ENCODE measurements around the gene DNAJA2. TPM values are rescaled to one million over a fixed set of nuclear protein-coding genes. Genes with fewer than 3 reads are reported as not detected.

DNAJA2 gene
- total RNA-seq, 2 donors from 2014 or later = 65.1 to 68.2 TPM

DNA sequence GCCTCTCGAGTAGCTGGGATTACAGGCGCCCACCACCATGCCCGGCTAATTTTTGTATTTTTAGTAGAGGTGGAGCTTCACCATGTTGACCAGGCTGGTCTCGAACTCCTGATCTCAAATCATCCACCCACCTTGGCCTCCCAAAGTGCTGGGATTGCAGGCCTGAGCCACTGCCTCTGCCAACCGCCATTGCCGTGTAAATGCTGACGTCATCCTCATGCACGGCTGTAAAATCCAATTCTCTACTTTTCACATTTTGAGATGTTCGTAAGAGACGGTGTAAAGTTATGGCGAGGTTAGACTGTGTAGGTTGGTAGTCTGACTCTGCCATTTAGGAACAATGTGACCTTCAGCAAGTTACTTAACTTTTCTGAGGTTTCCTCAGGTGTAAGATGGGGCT, 1.7 kb upstream of the DNAJA2 start:
- Histone ChIP-seq H3K36me3 (ENCODE audit: control insufficient read depth, insufficient read depth, low read length) (peaks cover 16% of the 10 kb centered on the region), H3K27me3 (ENCODE audit: control insufficient read depth, insufficient read depth, low read length, poor library complexity, severe bottlenecking) (no peaks in the 10 kb centered on the region), H3K4me3 (ENCODE audit: low read length) (no peak overlapping the region), H3K27ac (ENCODE audit: low read depth, low read length) (no peak overlapping the region), H3K4me1 (ENCODE audit: control insufficient read depth, insufficient read depth, low read length) (peaks cover 3% of the 10 kb centered on the region), H3K9ac (ENCODE audit: extremely low read depth, low read length, poor library complexity, severe bottlenecking) (no peak overlapping the region), H3K9me3 (ENCODE audit: control insufficient read depth, low read length) (no peaks in the 10 kb centered on the region)
- Mint-ChIP-seq H3K27me3 (ENCODE audit: insufficient read depth) (no peaks in the 10 kb centered on the region), H3K9me3 (no peaks in the 10 kb centered on the region), H3K4me1 (peaks cover 22% of the 10 kb centered on the region), H3K36me3 (ENCODE audit: low read depth) (peaks cover 13% of the 10 kb centered on the region), H3K4me3 (no peak overlapping the region), H3K27ac (no peak overlapping the region)
- TF ChIP-seq, protein P1, sequence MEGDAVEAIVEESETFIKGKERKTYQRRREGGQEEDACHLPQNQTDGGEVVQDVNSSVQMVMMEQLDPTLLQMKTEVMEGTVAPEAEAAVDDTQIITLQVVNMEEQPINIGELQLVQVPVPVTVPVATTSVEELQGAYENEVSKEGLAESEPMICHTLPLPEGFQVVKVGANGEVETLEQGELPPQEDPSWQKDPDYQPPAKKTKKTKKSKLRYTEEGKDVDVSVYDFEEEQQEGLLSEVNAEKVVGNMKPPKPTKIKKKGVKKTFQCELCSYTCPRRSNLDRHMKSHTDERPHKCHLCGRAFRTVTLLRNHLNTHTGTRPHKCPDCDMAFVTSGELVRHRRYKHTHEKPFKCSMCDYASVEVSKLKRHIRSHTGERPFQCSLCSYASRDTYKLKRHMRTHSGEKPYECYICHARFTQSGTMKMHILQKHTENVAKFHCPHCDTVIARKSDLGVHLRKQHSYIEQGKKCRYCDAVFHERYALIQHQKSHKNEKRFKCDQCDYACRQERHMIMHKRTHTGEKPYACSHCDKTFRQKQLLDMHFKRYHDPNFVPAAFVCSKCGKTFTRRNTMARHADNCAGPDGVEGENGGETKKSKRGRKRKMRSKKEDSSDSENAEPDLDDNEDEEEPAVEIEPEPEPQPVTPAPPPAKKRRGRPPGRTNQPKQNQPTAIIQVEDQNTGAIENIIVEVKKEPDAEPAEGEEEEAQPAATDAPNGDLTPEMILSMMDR (conservative IDR thresholded peaks at IDR 0.05) = no peak
- no peak for DNase-seq
- WGBS, 2 experiments (ENCODE audit: insufficient coverage in 1 of 2, insufficient read length in 1 of 2) = 96 to 97% methylated on average over 10 to 11 of the region's 11 CpGs

- peak overlapping the region; percentile 97 for H3K27ac Mint-ChIP-seq
- H3K9me3 Mint-ChIP-seq = no peaks in the 10 kb centered on the region
Observed at GRCh38 chr16:46974352-46974751, 878 bp upstream of the DNAJA2 start.

GRCh38 chr16:46973996-46974324, 486 bp upstream of the DNAJA2 start:
- no peaks in the 10 kb centered on the region for H3K9me3 ChIP-seq (ENCODE audit: control insufficient read depth, low read length)
- WGBS, 2 experiments (ENCODE audit: insufficient coverage in 1 of 2, insufficient read length in 1 of 2) = 19 to 20% methylated on average over 2 to 14 of the region's 14 CpGs
- H3K27ac ChIP-seq (ENCODE audit: low read depth, low read length) = peak overlapping the region; percentile 95
- H3K36me3 ChIP-seq (ENCODE audit: control insufficient read depth, insufficient read depth, low read length) = peaks cover 28% of the 10 kb centered on the region
- Mint-ChIP-seq H3K9me3 (no peaks in the 10 kb centered on the region), H3K4me3 (peak overlapping the region; percentile 87), H3K27ac (peak overlapping the region; percentile 97), H3K36me3 (ENCODE audit: low read depth) (peaks cover 21% of the 10 kb centered on the region), H3K27me3 (ENCODE audit: insufficient read depth) (no peaks in the 10 kb centered on the region), H3K4me1 (peaks cover 23% of the 10 kb centered on the region)
- TF ChIP-seq, protein P1 (conservative IDR thresholded peaks at IDR 0.05) = no peak
- no peaks in the 10 kb centered on the region for H3K27me3 ChIP-seq (ENCODE audit: control insufficient read depth, insufficient read depth, low read length, poor library complexity, severe bottlenecking)
- H3K9ac ChIP-seq (ENCODE audit: extremely low read depth, low read length, poor library complexity, severe bottlenecking) = peak overlapping the region; percentile 86
- no peak for DNase-seq
- H3K4me1 ChIP-seq (ENCODE audit: control insufficient read depth, insufficient read depth, low read length) = peaks cover 3% of the 10 kb centered on the region
- peak overlapping the region; percentile 95 for H3K4me3 ChIP-seq (ENCODE audit: low read length)

More at GRCh38 chr16:46974352-46974751, 878 bp upstream of the DNAJA2 start:
- H3K4me3 Mint-ChIP-seq = peak overlapping the region; percentile 87
- peaks cover 24% of the 10 kb centered on the region for H3K36me3 ChIP-seq (ENCODE audit: control insufficient read depth, insufficient read depth, low read length)
- peaks cover 3% of the 10 kb centered on the region for H3K4me1 ChIP-seq (ENCODE audit: control insufficient read depth, insufficient read depth, low read length)
- H3K27ac ChIP-seq (ENCODE audit: low read depth, low read length) = peak overlapping the region; percentile 95
- H3K27me3 Mint-ChIP-seq (ENCODE audit: insufficient read depth) = no peaks in the 10 kb centered on the region
- peak; percentile 53 for DNase-seq
- no peaks in the 10 kb centered on the region for H3K9me3 ChIP-seq (ENCODE audit: control insufficient read depth, low read length)
- H3K27me3 ChIP-seq (ENCODE audit: control insufficient read depth, insufficient read depth, low read length, poor library complexity, severe bottlenecking) = no peaks in the 10 kb centered on the region
- WGBS, 2 experiments (ENCODE audit: insufficient coverage in 1 of 2, insufficient read length in 1 of 2) = 85 to 90% methylated on average over 4 to 6 of the region's 6 CpGs
- TF ChIP-seq, protein P1 (conservative IDR thresholded peaks at IDR 0.05) = peak; percentile 52
- H3K4me1 Mint-ChIP-seq = peaks cover 23% of the 10 kb centered on the region
- H3K4me3 ChIP-seq (ENCODE audit: low read length) = peak overlapping the region; percentile 95
- peaks cover 17% of the 10 kb centered on the region for H3K36me3 Mint-ChIP-seq (ENCODE audit: low read depth)
- peak overlapping the region; percentile 86 for H3K9ac ChIP-seq (ENCODE audit: extremely low read depth, low read length, poor library complexity, severe bottlenecking)

Data from endodermal cell (in vitro differentiated cells).